ENCODE measurements around the gene BCL2L11. TPM values are rescaled to one million over a fixed set of nuclear protein-coding genes. Genes with fewer than 3 reads are reported as not detected.

Gene BCL2L11
- total and polyA plus RNA-seq, 2 experiments from 2014 or later = 10.6 to 22.5 TPM

GRCh38 chr2:111184725-111185310, 64.1 kb downstream of the BCL2L11 start (continued):
- TF ChIP-seq ZNF462 (CRISPR knock-in tag; IDR thresholded peaks at IDR 0.05) (no peak), STAT1 (IDR thresholded peaks at IDR 0.05; ENCODE audit: unreplicated experiment) (no peak)

- Mint-ChIP-seq H3K4me1 (no peaks in the 10 kb centered on the region), H3K27me3 (ENCODE audit: insufficient read depth, low read depth, poor library complexity) (peaks cover 2% of the 10 kb centered on the region), H3K9me3 (no peaks in the 10 kb centered on the region), H3K27ac (no peak overlapping the region), H3K4me3 (no peak overlapping the region), H3K36me3 (ENCODE audit: low read depth) (no peaks in the 10 kb centered on the region)
- no peaks in the 10 kb centered on the region for H4K20me1 ChIP-seq (replicated peaks; ENCODE audit: insufficient read depth)
- no peaks in the 10 kb centered on the region for H3K79me2 ChIP-seq (replicated peaks; ENCODE audit: insufficient read depth)
- no peak overlapping the region for H3K27ac ChIP-seq (ENCODE audit: low read depth)
- DNase-seq (ENCODE audit: low spot score) = no peak
- no peaks in the 10 kb centered on the region for H3K4me1 ChIP-seq (ENCODE audit: insufficient read depth)
- no peaks in the 10 kb centered on the region for H3F3A ChIP-seq (replicated peaks; ENCODE audit: low read depth)
- no peaks in the 10 kb centered on the region for H3K36me3 ChIP-seq (ENCODE audit: insufficient read depth)
- H3K4me3 ChIP-seq = no peak overlapping the region
- H2AFZ ChIP-seq = no peak overlapping the region
- H3K9me2 ChIP-seq (ENCODE audit: insufficient read depth) = peaks cover 15% of the 10 kb centered on the region
- H3K4me2 ChIP-seq = no peak overlapping the region
- no peak for ATAC-seq
- H3K27me3 ChIP-seq (ENCODE audit: insufficient read depth) = no peaks in the 10 kb centered on the region
- TF ChIP-seq EZH2phosphoT487 (IDR thresholded peaks at IDR 0.05; ENCODE audit: unreplicated experiment) (no peak), REST (IDR thresholded peaks at IDR 0.05; ENCODE audit: unreplicated experiment) (no peak), ZNF114 (CRISPR knock-in tag; IDR thresholded peaks at IDR 0.05) (no peak), CREB1 (CRISPR knock-in tag; IDR thresholded peaks at IDR 0.05; ENCODE audit: low read depth) (no peak), ZNF331 (CRISPR knock-in tag; IDR thresholded peaks at IDR 0.05; ENCODE audit: low read depth) (no peak), ETS1 (IDR thresholded peaks at IDR 0.05) (no peak), EZH2 (IDR thresholded peaks at IDR 0.05; ENCODE audit: low read depth, unreplicated experiment) (no peak), NANOG (IDR thresholded peaks at IDR 0.05; ENCODE audit: borderline replicate concordance) (no peak), JUNB (IDR thresholded peaks at IDR 0.05; ENCODE audit: unreplicated experiment) (no peak), POLR2AphosphoS5 (IDR thresholded peaks at IDR 0.05; ENCODE audit: low read depth) (no peak)
Measured at GRCh38 chr2:111185361-111186022, 64.8 kb downstream of the BCL2L11 start.
